Activated T-cell treated with anti-CD3 and anti-CD28 coated beads for 48 hours (primary cell): ENCODE measurements around the gene ADAMTS20.
"Not testable (repeated sequence)": the region's sequence is repeated elsewhere in the genome, so short reads cannot be mapped to it uniquely, and the experiment has no call there.

ENCODE experiments used
- DNase-seq: peaks from one replicate; pipeline ENCODE4 v3.0.0-alpha.2; 2020; ENCODE audit warnings: low read depth

Gene ADAMTS20

GRCh38 chr12:43360001-43360400, 192.0 kb downstream of the ADAMTS20 start:
- not testable (repeated sequence) for DNase-seq

GRCh38 chr12:43357141-43357540, 194.9 kb downstream of the ADAMTS20 start:
- no peak for DNase-seq

- no peak for DNase-seq
Measured at GRCh38 chr12:43352001-43352400, 200.0 kb downstream of the ADAMTS20 start.

DNA sequence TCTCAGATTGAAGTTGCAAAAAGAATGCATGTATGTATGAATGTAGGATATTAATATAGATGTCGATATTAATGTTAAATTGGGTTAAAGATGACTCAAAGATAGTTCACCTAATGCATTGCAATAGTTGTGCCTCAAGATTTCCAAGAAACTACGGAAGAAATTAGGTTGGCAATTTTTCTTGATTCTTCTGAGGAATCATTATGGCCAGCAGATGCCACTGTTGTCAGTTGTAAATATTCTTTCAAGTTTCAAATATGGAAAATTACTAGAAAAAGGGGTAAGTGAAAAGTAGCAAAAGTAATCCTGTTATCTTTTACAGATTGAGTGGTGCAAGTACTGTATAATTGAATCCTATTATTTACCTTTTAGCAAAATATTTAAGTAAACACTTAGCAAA, 202.1 kb downstream of the ADAMTS20 start:
- no peak for DNase-seq

- DNase-seq: no peak
Measured at GRCh38 chr12:43348221-43348620, 203.8 kb downstream of the ADAMTS20 start.

DNA sequence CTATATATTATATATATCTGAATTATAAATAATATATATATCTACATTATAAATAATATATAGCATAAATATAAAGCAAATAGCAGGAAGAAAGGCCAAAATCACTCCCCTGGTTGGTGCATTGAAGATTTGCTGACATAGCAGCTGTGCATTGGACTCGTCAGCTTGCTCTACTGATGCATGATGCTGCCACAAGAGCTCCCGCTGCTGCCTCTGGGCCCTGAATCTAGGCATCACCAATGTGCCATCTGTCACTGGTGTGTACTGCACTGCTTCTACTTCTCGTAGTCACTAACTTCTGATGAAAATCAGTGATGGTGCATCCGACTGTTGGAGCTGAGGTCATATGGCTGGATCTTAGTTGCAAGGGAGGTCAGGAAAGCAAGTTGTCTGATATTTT, 205.0 kb downstream of the ADAMTS20 start:
- DNase-seq: no peak

DNA sequence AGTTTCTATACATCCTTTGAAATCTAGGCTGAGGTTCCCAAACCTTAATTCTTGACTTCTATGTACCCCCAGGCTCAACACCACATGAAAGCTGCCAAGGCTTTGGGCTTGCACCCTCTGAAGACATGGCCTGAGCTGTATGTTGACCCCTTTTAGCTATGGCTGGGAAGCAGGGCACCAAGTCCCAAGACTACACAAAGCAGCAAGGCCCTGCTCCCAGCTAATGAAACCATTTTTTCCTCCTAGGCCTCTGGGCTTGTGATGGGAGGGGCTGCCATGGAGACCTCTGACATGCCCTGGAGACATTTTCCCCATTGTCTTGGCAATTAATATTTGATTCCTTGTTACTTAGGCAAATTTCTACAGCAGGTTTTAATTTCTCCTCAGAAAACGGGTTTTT, 207.0 kb downstream of the ADAMTS20 start:
- no peak for DNase-seq

DNA sequence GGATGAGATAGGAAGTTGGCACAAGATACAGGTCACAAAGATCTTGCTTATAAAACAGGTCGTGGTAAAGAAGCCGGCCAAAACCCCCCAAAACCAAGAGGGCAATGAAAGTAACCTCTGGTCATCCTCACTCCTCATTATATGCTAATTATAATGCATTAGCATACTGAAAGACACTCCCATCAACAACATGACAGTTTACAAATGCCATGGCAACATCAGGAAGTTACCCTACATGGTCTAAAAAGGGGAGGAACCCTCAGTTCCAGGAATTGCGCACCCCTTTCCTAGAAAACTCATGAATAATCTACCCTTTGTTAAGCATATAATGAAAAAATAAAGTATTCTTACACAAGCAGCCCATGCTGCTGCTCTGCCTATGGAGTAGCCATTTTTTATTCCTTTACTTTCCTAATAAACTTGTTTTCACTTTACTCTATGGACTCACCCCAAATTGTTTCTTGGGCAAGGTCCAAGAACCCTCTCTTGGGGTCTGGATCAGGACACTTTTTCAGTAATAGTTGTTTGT, 210.2 kb downstream of the ADAMTS20 start:
- DNase-seq: not testable (repeated sequence)

DNA sequence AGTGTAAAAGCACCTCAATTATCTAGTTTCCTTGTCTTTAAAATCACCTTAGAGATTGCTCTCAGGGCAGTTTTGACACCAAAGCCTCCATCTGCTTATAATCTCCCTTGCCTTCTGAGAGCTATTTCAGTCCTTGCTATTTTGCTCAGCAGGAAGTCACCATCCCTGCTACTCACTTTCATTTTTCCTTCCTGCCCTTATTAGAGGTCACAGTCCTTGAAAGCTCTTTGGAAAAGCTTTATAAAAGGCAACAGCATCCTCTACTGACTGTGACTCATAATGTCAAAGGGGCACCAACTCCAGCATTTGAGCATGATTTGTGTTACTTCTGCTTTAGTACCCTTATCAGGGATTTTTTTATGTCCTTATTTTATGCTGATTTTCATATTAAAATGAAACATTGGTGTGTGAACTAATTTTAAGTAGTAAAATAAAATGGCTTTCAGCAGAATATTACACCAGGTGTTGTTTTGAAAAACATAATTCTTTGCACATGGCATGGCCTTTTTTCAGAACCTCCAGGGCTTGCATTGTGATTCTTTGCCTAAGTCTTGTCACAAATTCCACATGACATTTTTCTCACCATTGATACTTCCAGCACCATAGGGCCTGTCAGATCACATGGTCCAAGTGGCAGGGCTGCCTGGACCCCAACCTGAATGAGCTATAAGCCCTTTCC, 213.0 kb downstream of the ADAMTS20 start:
- no peak for DNase-seq

GRCh38 chr12:43337571-43338444, 214.2 kb downstream of the ADAMTS20 start:
- no peak for DNase-seq

GRCh38 chr12:43336962-43337555, 214.9 kb downstream of the ADAMTS20 start:
- no peak for DNase-seq

DNA sequence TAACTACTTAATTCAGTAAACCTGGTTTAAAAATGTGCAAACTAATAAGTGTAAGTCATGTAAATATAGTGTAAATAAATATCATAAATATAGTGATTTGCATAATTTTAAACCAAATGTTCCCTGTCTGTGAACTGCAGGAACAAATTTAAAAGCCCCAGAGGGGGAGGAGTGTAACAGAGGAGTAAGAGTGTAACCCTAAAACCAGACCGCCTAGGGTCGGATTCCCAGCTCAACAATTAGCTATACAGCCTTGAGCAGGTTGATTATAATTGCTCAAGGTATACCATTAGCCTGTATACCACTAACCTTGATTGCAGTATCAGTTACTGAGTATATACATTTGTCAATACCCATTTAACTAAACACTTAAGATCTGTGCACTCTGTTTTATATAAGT, 218.4 kb downstream of the ADAMTS20 start:
- no peak for DNase-seq

DNA sequence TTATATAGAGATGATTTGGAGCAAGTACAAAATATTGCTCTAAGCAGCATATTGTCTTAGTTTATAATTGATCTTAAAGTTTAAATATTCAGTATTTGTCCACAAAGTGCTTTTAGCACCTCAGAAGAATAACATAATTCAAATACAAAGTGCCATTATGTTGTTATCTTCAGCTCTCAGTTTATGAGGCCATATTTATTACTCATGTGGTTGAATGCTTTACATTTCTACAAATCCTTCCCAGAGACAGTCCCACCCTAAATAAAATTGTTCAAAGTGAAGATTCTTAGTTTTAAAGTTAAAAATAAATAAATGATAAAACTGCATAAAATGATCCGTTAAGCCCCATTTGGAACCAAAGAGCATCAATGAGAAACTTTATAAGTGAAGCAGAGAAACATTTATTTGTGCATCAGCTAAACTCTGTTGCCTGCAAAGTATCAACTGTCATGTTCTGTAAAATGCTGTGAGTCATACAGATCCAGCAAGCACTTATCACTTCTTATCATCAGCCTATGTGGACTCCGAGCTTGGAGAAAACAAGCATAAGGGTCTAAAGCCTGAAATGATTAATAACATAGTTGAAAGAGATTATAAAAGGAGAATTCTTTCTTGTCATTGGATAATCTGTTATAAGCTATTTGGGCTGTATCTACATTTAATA, 218.9 kb downstream of the ADAMTS20 start:
- no peak for DNase-seq

GRCh38 chr12:43331935-43332334, 220.1 kb downstream of the ADAMTS20 start:
- DNase-seq: no peak

- no peak for DNase-seq
Measured at GRCh38 chr12:43329375-43329774, 222.6 kb downstream of the ADAMTS20 start.

- DNase-seq: no peak
Measured at GRCh38 chr12:43325786-43326185, 226.2 kb downstream of the ADAMTS20 start.

GRCh38 chr12:43320281-43320680, 231.7 kb downstream of the ADAMTS20 start:
- no peak for DNase-seq

GRCh38 chr12:43318021-43318420, 234.0 kb downstream of the ADAMTS20 start:
- DNase-seq: no peak

DNA sequence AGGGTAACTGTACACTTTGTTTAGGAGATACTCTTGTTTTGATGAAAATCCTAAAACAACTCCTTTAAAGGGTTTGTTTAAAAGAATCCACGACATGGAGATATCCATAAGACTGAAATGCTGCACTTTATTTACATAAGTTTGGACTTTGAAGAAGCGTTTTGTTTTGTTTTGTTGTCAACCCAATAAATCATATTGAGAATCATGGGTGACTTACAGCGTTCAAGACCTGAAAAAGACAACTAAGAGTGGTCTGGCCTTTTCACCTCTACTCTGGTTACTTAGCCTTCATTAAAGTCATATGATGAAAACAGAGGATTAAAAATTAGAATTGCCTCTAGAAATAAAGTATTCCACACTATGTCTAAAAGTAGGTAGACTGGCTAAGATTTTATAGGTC, 234.8 kb downstream of the ADAMTS20 start:
- DNase-seq: no peak

- DNase-seq: no peak
Measured at GRCh38 chr12:43316520-43316919, 235.5 kb downstream of the ADAMTS20 start.

DNA sequence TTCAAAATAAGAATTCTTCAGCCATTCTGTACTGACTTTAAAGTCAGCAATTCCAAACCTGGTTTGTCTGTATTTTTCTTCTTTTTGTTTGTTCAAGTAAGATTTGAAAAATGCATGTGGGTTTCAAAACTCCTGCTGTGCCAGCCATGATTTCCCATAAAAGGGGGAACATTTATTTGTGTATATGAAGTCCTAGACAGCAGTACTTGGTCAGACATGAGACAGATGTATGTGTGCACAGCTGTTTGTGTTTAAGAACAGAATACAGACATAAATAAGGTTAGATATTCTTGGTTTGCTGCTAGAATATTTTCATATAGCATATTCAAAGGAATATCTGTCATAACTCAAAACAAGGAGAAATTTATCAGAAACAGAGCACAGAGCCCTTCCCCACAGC, 236.0 kb downstream of the ADAMTS20 start:
- no peak for DNase-seq

DNA sequence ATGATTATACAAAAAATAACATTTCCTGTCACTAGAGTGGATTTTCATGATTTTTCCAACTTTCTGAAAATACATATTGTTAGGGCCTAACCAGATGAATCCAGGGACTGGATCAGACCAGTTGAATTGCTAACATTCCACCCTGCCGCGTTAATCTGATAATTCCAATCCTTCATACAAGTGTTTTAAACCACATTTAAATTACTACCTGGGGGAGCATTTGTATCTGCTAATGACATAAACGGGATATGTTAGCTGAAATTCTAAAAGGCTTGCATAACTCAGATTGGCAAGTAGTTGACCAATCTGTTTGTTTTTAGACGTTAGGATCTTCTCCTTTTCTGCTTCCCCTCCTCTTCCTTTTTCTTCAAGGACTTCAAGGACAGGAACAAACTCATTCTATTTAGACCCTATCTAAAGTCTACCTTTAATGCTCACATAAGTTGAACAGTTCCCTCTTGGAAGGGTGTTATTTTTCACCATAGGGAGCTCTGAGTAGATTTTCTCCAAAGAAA, 239.0 kb downstream of the ADAMTS20 start:
- DNase-seq: no peak
